HG02970 (cell line): ENCODE data around the gene PYGB.

Experiments used
- ATAC-seq: cut with Tn5 transposase; IDR thresholded peaks from one replicate; pipeline ENCODE4 v1.9.1; 2021; ENCODE audit warnings: mild to moderate bottlenecking, moderate library complexity, moderate number of reproducible peaks; ENCODE audit not compliant: unreplicated experiment, low FRiP score

The PYGB gene

DNA sequence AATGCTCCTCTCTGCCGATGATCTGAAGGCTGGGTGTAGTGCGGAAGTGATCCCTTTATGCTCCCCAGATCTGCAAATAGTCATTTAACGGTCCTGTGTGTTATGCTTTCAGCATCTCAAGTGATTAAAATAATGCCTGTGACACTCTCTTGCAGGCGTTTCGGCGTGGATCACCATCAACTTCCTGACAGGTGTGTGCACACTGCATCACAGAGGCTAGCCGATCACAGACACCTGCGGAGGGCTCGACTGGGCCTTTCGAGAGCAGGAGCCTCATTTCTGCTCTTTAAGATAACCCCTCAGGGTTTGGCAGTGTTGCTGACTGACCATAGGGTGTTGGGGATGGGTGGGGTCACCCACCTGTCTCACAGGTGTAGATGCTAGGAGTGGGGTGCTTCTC lies 32.4 kb upstream of the PYGB start:
- no peak for ATAC-seq

DNA sequence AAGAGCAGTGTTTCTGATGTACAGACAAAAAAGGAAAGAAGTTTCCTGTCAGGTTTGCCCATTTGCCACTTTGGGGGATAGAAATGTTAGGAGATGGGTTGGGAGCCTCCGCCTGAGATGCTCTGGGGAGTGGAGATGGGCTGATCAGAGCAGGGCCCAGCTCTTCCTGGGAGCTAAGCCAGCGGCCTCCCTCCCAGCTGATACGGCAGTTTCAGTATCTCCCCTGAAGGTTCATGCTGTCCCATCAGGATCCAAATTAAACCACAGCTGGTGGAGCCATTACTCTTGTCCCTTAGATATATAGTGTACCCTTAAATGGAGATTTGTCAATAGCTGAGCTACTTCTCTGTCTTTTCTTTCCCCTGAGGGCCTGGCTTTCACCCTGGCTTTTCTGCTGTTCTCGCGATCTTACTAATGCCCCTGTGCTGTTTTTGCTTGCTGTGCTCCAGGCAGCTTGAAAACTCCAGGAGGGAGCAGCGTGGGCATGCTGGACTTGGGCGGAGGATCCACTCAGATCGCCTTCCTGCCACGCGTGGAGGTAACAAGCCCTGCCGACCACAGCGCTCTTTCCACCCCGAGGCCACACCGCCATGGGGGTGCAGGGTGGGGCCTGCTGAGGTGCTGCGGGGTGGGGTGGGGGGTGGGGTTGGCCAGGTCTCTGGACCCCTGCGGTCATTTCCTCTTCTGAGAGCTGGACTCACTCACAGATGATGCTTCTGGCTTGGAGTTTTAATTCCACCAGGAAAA lies 31.5 kb upstream of the PYGB start:
- no peak for ATAC-seq

DNA sequence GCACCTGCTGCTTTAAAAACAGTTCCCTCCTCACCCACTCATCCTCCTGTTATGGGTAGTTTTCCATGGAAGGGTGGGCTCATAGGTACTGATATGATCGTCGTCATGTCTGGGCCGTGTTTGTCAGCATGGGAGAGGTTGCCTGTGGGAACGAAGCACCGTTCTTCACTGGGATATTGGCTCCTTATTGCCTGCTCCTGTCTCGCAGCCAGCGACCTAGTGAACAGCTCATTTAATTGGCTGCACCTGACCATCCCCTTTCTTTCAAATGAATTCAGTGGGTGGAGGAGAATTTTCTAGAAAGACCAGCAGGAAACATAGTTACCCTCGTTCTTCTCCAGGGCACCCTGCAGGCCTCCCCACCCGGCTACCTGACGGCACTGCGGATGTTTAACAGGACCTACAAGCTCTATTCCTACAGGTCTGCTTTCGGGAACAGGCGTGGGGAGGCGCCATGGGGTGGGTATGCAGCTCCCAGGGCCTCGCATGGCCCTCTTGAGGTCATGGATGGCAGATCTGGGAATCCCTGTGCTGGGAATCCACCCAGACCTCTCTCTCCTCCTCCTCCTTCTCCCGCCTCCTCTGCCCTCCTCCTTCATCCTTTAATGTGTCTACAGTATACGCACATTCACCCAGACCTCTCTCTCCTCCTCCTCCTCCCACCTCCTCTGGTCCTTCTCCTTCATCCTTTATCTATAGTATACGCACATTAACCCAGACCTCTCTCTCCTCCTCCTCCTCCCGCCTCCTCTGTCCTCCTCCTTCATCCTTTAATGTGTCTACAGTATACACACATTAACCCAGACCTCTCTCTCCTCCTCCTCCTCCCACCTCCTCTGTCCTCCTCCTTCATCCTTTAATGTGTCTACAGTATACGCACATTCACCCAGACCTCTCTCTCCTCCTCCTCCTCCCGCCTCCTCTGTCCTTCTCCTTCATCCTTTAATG lies 30.4 kb upstream of the PYGB start:
- ATAC-seq, result no peak

DNA sequence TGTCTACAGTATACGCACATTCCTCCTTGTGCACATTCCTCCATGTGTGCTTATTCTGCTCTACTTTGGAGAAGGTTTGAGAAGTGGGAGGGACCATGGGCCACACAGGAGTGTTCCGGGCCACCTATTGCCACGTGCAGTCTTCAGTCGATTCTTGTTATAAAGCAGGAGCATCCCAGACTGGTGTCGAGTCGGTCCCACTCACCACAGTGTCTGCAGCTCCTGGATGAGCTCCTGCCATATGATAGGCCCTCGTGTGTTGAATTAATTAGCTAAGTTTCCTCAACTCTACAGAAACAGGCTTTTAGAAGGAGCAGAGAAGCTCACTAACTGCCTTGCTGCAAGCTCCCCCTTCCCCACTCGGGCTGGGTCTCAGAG lies 29.8 kb upstream of the PYGB start:
- no peak for ATAC-seq

DNA sequence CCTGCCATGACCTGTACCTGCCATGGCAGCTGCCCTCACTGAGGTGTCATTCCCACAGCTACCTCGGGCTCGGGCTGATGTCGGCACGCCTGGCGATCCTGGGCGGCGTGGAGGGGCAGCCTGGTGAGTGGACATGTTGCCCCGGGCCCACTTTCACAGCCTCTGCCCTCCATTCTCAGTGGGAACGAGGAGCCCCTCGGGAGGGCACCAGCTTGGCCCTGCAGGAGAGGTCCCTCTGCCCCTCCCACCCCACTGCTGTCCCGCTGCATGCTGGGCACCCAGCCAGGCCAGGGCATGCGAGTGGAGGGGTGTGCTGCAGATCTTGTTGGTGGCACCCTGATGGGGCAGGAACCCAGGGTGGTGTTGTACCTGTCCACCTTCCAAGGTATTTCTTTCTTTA lies 29.4 kb upstream of the PYGB start:
- ATAC-seq, result no peak

DNA sequence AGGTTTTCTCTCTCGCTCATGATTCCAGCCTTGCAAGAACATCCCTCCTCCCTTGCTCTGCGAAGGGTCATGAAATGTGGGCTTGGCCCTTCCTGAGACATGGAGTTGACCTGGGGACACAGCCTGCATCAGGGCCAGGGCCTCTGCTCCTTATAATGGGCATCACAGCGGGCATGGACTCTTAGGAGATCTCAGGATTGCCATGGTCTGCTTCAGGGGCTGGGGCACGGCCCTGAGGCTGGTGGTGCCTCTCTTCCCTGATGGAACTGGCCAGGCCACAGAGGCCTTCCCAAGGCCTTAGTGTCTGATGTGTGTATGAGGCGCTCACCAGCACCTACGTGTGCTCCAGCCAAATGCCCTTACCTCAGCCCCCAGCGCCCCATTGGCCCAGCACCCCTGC lies 28.5 kb upstream of the PYGB start:
- ATAC-seq, result no peak

DNA sequence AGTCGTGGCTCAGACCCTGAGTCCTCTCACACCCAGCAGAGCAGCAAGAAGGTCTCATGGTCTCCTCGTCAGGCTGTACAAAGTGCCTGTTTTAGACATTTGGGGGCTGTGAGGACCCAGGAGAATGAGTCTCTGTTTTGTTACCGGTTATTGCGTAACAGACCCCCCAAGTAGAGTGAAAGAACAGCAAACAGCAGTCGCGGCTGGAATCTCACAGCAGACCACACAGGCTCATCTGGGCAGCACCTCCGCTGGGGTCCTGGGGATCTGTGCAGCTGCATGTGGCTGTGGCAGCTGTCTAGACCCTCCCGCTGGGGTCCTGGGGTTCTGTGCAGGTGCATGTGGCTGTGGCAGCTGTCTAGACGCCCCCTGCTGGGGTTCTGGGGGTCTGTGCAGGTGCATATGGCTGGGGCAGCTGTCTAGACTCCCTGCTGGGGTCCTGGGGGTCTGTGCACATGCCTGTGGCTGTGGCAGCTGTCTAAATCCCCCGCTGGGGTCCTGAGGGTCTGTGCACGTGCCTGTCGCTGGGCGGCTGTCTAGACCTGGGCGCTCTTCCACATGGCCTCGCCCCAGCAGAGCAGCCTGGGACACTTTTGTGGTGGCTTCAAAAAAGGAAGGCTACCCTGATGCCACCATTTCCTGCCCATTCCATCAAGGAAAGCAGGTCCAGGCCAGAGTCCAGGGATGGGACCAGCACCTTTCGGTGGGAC lies 27.7 kb upstream of the PYGB start:
- no peak for ATAC-seq

DNA sequence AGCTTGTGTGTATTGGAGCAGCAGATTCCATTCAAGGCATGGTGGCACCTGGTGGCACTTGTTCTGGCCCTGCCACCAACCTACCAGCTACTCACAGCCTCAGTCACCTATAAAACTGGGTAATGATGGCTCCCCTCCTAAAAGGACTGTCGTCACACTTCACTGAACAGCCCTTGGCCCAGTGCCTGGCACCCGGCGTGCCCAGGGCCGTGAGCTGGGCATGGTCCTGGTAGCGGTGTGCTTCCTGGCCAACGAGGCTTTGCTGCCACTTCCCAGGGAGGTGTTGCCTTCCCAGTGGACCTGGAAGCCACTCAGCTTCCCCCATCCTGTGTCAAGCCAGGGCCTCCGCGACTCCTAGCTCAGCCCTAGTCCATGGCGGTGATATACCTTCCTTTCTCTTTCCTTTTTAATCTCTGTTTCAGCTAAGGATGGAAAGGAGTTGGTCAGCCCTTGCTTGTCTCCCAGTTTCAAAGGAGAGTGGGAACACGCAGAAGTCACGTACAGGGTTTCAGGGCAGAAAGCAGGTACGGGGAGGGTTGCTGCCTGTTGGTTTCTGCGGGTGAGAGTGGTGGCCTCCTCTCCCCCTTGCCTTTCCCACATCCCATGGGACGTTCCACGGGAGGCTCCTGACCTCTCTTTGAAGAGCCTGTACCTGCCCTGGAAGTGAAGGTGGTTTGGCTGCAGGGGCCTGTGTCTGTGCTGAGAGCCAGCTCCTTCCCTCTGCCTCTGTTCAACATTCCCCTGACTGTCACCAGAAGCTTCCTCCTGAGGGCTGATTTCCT lies 26.9 kb upstream of the PYGB start:
- ATAC-seq, result no peak

DNA sequence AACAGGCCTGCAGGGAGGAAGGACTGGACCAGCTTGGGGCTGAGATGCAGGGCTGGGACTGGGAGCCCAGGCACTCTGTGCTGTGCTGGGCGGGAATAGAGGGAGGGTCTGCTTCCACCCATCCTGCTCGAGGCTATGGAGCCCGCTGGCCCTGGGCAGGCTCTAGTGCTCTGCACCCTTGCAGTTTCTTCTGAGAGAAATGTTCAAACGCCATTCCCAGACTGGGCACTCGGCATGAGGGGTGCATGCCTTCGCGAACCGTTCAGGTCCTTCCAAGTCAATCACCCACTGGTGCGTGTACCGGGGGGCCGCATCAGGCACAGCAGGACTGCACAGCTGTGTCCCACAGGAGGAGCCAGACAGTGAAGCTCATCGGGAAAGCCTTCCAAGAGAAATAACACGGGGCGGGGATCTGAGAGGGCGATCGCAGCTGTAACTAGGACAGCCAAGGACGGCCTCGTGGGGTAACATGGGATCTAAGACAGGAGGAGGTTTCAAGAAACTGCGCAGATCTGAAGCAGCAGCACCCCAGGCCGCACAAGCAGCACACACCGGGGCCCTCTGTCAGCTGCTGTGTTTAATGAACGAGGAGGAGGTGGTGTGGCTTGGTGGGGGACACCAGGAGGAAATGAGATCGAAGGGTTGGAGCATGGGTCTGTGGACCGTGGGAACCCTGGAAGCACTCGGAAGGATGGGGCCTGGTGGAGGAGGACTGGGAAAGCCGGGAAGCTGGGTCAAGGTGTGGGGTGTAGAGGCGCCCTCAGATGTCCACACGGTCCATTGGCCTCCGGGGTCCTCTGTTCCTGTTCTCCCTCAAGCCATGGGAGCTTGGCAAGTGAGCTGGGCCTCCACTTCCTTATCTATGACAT lies 26.1 kb upstream of the PYGB start:
- ATAC-seq, result no peak

DNA sequence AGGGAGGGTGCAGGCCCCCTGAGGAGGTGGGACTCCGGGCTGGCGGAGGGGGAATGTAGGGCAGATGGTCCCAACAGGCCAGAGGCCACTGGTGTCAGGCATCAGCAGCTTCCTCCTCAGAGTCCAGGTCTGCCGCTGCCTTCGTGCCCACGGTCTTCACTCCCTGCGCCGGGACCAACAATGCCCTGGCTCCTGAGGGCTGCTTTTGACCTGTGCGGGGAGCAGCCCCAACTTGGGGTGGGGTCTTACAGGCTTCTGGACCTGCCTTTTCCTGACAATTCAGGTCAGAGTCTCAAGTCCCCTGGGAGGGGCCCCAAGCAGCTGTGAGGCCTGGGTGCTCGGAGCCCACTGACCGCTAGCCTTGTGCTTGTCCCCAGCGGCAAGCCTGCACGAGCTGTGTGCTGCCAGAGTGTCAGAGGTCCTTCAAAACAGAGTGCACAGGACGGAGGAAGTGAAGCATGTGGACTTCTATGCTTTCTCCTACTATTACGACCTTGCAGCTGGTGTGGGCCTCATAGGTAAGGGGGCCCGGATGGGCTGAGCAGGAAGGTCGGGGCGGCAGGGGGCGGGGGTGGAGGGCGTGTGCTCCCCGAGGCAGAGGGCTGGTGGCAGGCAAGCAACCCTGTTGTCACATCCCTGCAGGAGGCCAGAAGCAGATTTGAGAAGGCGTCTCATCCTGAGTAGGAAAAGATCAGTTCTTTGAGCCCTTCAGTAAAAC lies 25.3 kb upstream of the PYGB start:
- ATAC-seq, result no peak

DNA sequence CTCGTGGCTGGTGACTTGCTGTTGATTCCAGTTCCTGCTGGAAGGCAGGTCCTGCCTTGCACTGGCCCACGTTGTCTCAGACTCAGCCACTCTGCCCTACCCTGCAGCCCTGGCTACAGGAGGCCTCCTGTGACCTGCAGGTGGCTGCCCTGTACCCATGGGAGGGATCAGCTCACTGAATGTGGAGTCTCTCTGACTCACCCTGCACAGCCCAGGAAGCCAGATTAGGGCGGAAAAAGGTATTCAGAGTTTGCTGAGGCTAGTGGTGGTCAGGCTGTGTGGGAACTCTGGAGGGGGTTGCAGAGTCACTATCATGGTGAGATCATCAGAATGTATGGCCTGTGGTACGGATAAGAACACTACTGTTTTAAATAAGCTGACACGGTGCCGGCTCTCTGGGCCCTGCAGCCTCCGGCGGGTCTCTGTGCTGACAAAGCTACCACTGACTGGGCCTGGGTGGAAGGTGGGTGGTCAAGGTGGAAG lies 24.7 kb upstream of the PYGB start:
- no peak for ATAC-seq

DNA sequence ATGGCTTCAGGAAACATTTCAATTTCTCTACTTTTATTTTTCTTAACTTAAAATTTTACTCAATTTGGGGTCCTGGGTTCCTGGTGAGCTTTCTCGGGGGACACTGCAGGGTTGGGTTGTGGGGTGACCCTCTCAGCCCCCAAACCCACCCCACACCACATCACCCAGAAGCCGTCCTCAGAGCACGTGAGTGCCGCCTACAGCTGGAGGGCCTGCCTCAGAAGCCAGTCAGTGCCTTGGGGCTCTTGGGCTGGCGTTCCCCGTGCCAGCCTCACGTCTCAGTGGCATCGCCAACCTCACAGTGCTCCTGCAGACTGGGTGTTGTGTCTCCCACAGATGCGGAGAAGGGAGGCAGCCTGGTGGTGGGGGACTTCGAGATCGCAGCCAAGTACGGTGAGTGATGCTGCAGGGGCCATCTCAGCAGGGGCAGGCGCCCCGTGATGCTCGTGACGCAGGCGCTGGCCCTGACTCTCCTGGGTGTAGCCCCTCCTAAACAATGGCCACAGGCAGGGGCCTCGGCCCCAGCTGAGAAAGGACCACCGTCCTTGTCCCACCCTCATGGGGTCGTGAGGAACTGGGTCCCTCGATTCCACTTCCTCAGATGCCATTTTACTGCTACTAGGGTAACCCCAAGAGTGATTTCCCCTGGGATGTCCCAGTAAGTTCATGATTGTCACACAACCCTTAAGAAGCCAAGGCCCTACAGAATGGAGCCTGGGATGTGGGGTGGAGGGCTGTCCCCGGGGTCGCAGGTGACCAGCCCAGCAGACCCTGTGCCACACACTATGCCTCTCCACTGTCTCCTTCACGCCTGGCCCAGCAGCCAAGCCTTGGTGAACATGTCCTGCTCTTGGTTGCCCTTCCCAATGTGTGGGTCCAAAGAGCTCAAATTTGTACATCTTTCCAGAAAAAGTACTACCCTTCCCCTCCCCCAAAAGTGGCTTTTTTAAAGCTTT lies 23.8 kb upstream of the PYGB start:
- no peak for ATAC-seq

DNA sequence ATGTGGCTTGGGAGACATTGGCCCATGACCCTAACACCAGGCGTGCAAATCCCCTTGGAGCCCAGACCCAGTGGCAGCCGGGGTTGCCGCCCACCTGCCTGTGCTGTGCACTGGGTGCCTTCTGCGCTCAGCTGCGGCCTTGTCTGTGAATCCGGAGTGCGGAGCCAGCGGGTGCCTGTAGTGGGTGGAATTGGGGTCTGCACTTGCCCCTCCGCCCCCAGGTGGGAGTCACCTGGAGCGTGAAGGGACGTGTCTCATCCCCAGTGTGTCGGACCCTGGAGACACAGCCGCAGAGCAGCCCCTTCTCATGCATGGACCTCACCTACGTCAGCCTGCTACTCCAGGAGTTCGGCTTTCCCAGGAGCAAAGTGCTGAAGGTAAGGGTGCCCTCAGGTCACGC lies 22.9 kb upstream of the PYGB start:
- ATAC-seq, result no peak

DNA sequence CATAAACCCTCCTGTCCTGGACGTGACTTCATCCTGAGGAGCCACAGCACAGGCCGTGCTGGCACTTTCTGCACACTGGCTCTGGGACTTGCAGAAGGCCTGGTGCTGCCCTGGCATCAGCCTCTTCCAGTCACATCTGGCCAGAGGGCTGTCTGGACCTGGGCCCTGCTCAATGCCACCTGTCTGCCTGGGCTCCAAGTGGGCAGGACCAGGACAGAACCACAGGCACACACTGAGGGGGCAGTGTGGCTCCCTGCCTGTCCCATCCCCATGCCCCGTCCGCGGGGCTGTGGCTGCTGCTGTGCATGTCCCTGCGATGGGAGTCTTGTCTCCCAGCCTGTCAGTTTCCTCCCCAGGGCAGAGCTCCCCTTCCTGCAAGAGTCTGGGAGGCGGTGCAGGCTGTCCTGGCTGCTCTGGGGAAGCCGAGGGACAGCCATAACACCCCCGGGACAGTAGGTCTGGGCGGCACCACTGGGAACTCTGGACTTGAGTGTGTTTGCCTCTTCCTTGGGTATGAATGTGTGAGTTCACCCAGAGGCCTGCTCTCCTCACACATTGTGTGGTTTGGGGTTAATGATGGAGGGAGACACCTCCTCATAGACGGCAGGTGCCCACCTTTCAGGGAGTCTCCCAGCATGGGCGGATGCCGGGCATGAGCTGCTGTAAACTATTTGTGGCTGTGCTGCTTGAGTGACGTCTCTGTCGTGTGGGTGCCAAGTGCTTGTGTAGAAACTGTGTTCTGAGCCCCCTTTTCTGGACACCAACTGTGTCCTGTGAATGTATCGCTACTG lies 22.0 kb upstream of the PYGB start:
- no peak for ATAC-seq

DNA sequence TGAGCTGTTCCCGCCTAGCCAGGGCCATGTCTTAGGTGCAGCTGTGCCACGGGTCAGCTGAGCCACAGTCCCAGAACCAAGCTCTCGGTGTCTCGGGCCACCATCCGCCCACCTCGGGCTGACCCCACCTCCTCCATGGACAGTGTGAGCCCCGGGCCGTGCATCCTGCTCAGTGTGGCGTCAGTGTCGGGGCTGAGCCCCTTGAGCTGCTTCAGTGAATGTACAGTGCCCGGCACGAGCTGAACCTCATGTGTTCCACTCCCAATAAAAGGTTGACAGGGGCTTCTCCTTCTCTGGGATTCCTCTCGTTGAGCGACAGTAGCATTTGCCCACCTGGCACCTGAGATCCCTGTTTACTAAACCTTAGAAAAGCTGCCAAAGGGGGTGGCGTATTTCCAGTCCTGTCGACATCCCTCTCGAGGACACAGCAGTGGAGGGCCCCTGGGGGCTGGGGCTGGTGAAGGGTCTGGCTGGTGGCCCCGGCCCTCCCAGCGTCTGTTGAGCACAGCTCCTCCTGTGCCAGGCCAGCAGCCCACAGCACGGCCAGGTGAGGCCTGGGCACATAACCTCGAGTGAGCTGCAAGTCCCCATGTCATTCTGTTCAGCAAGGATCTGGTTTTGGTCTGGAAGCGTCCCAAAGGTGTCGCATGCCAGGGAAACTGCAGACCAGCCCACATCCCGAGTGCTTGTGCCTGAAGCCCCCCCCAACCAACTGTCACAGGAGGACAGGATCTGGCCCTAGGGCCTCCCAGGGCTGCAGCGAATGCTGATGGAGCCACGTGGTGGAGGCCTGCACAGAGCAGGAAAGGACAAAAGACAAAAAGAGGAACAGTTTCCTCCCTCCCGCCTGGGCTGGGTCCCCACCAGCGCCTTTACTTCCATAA lies 21.2 kb upstream of the PYGB start:
- no peak for ATAC-seq

DNA sequence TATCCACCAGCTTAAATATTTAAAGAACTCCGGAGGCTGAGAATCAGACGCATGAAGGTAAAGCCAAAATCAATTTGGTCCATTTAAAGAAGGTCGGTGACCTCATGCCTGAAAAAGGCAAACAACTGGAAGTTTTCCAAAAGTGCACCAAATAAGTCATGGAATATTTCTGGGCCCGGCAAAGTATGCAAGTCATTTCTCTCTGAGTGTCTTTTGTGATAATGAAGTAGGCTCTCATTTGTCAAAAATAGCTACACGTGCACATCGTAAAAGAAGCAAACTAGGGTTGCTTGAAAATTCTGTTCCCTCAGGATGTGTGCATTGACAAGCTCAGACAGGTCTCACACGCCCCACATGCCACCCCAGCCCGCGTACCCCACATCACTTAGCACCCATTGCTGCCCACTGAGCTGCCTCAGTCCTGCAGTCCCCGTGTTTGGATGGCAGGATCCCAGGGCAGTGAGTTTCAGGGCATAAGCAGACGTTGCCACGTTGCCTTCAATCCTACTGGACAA lies 20.5 kb upstream of the PYGB start:
- no peak for ATAC-seq
